DND-41 (cell line): ENCODE data around the gene MBNL2.

Experiments used
- EZH2 ChIP-seq: IDR thresholded peaks from 3 replicates; pipeline ENCODE4 v1.6.1; 2012; ENCODE audit warnings: borderline replicate concordance, low read depth, mild to moderate bottlenecking, moderate library complexity, low read length, inconsistent platforms; ENCODE audit not compliant: severe bottlenecking
- TF ChIP-seq, protein P1 (sequence below): IDR thresholded peaks from 2 replicates; pipeline ENCODE4 v1.5.1; 2012; ENCODE audit warnings: borderline replicate concordance, low read length, moderate library complexity, mild to moderate bottlenecking; ENCODE audit not compliant: poor library complexity, severe bottlenecking; ENCODE audit errors: extremely low read depth

DNA sequence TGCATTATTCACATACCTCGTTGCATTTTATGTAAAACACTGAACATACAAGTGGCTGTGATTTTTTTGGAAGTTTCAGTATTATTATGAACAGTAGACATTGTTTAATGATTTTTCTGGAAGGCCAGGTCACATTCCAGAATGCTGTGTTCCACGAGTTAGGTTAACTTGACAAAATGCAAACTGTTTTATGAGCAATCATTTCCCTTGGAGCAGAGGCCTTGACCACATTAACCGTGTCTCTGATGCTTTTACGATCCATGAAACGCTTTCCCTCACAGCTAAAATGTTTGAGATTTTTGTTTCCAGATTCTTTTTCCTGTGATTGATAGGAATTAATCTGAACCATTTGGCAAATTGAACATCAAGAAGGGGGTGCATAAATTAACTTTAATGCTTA lies 57.8 kb downstream of the MBNL2 start:
- TF ChIP-seq, protein P1, sequence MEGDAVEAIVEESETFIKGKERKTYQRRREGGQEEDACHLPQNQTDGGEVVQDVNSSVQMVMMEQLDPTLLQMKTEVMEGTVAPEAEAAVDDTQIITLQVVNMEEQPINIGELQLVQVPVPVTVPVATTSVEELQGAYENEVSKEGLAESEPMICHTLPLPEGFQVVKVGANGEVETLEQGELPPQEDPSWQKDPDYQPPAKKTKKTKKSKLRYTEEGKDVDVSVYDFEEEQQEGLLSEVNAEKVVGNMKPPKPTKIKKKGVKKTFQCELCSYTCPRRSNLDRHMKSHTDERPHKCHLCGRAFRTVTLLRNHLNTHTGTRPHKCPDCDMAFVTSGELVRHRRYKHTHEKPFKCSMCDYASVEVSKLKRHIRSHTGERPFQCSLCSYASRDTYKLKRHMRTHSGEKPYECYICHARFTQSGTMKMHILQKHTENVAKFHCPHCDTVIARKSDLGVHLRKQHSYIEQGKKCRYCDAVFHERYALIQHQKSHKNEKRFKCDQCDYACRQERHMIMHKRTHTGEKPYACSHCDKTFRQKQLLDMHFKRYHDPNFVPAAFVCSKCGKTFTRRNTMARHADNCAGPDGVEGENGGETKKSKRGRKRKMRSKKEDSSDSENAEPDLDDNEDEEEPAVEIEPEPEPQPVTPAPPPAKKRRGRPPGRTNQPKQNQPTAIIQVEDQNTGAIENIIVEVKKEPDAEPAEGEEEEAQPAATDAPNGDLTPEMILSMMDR, result no peak
- no peak for TF ChIP-seq EZH2
